ENCODE data around the gene FBXO47.

GRCh38 chr17:38894276-38894675 lies 72.9 kb downstream of the FBXO47 start:
- TF ChIP-seq CTCF (conservative IDR thresholded peaks at IDR 0.05; ENCODE audit: low read depth, low read length), result no peak
- TF ChIP-seq EZH2 (IDR thresholded peaks at IDR 0.05; ENCODE audit: low read length, unreplicated experiment), result no peak
- no peak for TF ChIP-seq EZH2phosphoT487 (IDR thresholded peaks at IDR 0.05; ENCODE audit: borderline replicate concordance, low read length)

Measured in PC-3 (cell line).